HG03469 (cell line): ENCODE data around the gene ERMN.
"Not testable (repeated sequence)": the region's sequence is repeated elsewhere in the genome, so short reads cannot be mapped to it uniquely, and the experiment has no call there.

Experiments used
- ATAC-seq: cut with Tn5 transposase; IDR thresholded peaks from one replicate; pipeline ENCODE4 v1.9.1; 2021; ENCODE audit warnings: mild to moderate bottlenecking, moderate library complexity, moderate number of reproducible peaks; ENCODE audit not compliant: unreplicated experiment

The ERMN gene

GRCh38 chr2:157301307-157301706, 24.3 kb downstream of the ERMN start:
- no peak for ATAC-seq

DNA sequence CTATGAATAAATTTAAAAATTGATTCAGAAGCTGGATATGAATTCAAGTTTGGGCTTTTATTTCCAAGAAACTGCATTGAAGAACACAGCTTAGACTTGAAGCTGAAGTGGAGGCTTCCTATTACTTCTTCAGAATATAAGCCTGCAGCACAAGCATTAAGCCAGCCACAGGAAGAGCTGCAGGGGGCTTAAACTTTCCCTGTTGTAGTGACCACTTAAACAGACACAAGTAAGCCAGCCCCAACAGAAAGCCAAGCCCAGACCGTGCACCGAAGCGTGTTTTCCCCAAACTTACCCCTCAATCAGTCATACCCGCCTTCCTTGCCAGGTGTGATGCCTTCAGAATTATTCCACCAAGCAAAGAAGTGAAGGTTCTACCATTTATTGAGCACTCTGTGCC, 28.7 kb downstream of the ERMN start:
- ATAC-seq = no peak

DNA sequence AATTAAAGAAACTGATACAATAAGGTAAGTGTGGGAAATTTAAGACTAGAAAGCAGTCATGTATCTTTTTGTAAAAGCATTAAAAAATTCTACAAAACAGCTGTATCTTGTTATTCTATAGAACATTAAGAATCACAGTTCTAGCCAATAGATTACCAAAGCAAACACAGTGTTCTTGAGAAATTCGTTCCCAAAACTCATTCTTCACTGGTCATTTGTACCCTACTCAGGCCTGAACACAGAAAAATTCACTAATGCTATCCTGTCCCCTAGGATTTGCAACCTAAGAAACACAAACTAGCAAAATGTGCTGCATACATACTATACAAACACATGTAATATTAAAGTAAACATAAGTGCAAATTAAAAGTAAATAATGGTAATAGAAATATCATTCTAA, 29.1 kb downstream of the ERMN start:
- ATAC-seq = no peak

GRCh38 chr2:157292853-157293252, 32.8 kb downstream of the ERMN start:
- ATAC-seq = no peak

DNA sequence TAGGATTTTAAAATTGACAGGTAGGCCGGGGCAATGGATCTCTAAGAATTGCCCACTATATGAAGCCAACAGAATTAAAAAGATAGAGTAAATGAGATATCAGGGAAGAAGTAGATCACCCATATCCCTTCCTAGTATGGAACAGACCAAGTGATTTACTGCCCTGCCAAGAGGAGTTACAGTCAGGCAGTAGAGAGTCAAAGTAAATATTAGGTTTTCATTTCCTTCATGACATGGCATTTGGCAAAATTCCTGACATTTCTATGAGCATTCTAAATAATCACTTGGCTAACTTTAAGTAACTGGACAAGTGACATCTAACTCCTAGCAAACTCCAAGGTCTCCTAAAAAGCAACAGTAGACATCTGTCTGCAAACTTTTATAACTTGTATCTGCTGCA, 34.6 kb downstream of the ERMN start:
- no peak for ATAC-seq

DNA sequence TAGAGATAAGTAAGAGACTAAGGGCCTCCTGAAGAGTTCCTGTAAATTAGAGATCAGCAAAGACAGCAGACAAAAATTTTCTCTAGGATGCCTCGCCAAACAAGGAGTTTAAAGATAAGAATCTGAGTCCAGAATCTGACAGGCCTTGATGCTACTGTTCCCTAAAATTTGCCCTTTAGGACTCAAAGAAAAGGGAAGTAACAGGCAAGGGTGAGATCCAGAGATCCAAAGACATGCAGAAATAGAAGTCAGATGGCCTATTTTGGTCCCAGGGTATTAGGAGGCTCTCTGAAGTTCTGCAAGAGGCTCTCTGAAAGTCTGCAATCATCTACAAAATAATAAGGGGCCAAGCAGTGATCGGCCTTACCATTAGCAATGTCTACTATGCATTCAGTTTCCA, 35.1 kb downstream of the ERMN start:
- no peak for ATAC-seq

DNA sequence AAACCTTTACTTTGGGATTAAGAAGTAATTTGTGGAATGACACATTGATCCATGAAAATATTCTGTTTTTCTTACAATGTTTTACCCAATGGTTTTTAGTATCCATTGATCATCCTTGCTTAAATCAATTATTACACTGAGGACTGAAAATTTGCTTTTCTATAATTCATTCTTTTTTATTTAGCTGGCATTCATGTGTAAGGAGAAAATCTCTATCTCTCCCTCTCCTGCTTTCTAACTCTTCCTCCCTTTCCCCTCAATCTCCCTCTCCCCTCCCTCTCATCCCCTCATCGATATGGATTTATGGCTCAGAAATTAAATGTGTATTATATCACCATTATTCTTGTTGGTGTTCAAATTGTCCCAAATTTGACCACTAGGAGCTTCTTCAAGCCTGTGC, 38.5 kb downstream of the ERMN start:
- ATAC-seq = no peak

DNA sequence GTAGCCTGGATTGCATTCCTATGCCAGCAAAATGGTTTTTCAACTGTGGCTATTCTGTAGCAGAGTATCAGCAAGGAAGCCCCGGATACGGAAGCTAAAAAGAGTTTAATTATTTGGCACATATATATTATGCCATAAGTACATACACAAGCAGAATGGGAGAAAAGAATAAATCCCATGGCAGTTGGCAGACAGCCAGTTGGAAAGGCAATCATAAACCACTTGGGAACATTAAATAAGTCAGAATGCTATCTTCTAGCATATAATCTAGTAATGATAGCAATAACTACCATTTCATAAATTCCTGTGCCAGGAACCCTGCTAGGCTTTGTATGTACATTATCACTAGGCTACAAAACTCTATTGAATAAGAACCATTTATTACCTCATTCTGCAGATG, 42.2 kb downstream of the ERMN start:
- ATAC-seq = no peak

GRCh38 chr2:157281316-157281715, 44.3 kb downstream of the ERMN start:
- no peak for ATAC-seq

DNA sequence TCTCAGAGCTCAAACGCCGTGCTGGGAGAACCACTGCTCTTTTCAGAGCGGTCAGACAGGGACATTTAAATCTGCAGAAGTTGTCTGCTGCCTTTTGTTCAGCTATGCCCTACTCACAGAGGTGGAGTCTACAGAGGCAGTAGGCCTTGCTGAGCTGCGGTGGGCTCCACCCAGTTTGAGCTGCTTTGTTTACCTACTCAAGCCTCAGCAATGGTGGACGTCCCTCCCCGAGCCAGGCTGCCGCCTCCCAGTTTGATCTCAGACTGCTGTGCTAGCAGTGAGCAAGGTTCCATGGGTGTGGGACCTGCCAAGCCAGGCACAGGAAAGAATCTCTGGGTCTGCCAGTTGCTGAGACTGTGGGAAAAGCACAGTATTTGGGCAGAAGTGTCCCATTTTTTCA, 46.3 kb downstream of the ERMN start:
- ATAC-seq = not testable (repeated sequence)

GRCh38 chr2:157271590-157272203, 53.9 kb downstream of the ERMN start:
- no peak for ATAC-seq

GRCh38 chr2:157269922-157270321, 55.7 kb downstream of the ERMN start:
- ATAC-seq = peak; percentile 62

DNA sequence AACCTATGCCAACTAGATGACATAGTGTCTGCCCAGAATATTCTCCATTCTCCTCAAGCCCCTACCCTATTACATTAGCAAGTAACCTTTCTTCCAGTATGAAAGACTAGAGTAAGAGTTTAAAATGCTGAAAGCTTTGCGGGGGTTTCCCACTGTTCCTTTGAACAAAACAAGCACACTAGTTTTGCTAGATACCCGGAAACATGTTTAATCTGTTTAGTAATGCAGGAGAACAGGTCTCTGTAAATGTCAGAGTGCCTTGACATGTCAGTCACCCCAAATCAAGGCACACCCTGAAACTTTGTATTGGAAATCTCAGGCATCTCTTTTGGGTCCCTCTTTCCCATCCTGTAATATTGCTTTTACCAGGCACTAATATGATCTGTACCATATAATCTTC, 56.6 kb downstream of the ERMN start:
- no peak for ATAC-seq
